ENCODE results near the gene DRGX.

GRCh38 chr10:49384268-49384953 is 11.5 kb downstream of the DRGX start:
- TF ChIP-seq SP1 (IDR thresholded peaks at IDR 0.05), result no peak
- no peak for TF ChIP-seq HDGF (IDR thresholded peaks at IDR 0.05; ENCODE audit: borderline replicate concordance)
- TF ChIP-seq ELF4 (IDR thresholded peaks at IDR 0.05), result no peak
- no peak for TF ChIP-seq SUZ12 (IDR thresholded peaks at IDR 0.05)
- TF ChIP-seq FOXK2 (IDR thresholded peaks at IDR 0.05), result no peak
- TF ChIP-seq CTBP1 (IDR thresholded peaks at IDR 0.05; ENCODE audit: borderline replicate concordance), result no peak

Data from HEK293T (cell line).